Measurements from ENCODE around the gene REG1A. TPM values are rescaled to one million over a fixed set of nuclear protein-coding genes. Genes with fewer than 3 reads are reported as not detected.

Gene REG1A
- total and polyA plus RNA-seq, 8 donors = not detected

- ATAC-seq = no peak
- no peaks in the 10 kb centered on the region for H3K4me1 ChIP-seq
- intact Hi-C loops (cut with DNase I) = no loop called here
- no peaks in the 10 kb centered on the region for H3K27me3 ChIP-seq
- TF ChIP-seq, protein P1, sequence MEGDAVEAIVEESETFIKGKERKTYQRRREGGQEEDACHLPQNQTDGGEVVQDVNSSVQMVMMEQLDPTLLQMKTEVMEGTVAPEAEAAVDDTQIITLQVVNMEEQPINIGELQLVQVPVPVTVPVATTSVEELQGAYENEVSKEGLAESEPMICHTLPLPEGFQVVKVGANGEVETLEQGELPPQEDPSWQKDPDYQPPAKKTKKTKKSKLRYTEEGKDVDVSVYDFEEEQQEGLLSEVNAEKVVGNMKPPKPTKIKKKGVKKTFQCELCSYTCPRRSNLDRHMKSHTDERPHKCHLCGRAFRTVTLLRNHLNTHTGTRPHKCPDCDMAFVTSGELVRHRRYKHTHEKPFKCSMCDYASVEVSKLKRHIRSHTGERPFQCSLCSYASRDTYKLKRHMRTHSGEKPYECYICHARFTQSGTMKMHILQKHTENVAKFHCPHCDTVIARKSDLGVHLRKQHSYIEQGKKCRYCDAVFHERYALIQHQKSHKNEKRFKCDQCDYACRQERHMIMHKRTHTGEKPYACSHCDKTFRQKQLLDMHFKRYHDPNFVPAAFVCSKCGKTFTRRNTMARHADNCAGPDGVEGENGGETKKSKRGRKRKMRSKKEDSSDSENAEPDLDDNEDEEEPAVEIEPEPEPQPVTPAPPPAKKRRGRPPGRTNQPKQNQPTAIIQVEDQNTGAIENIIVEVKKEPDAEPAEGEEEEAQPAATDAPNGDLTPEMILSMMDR (IDR thresholded peaks at IDR 0.05) = no peak
- no peaks in the 10 kb centered on the region for H3K9me3 ChIP-seq
- H3K36me3 ChIP-seq = no peaks in the 10 kb centered on the region
- no peak overlapping the region for H3K4me3 ChIP-seq
- no peak overlapping the region for H3K27ac ChIP-seq
- no peak for DNase-seq
These were observed 34.9 kb upstream of the REG1A start for GRCh38 chr2:79085382-79085781.

DNA sequence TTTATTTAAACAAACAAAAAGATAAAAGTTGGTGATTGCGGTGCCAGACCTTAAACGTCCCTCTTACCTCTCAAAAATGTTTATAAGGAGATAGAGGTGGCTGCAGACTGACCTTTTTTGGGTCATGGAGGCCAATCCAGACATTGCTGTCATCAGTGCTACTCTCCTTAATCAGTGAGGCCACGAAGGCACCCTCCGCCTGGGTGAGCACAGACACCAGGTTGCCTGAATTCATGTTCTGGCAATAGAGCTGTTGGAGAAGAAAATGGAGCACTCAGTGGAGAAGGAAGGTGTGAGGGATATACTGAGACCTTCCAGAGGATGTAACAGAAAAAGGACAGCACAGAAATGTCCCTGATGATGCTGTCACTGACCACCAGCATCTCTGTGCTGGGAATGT is 34.0 kb upstream of the REG1A start:
- TF ChIP-seq, protein P1 (IDR thresholded peaks at IDR 0.05) = no peak
- H3K4me3 ChIP-seq = no peak overlapping the region
- H3K27me3 ChIP-seq = no peaks in the 10 kb centered on the region

GRCh38 chr2:79087785-79088364 is 32.4 kb upstream of the REG1A start, which contains the start of gene REG1B:
Gene REG1B, minus strand, starts transcription at chr2:79087993. Its CDS starts 381 bp downstream, at chr2:79087612.
- Histone ChIP-seq H3K9me3 (peaks cover 0 to 5% of the 10 kb centered on the region in 2 donors), H3K36me3 (no peaks in the 10 kb centered on the region), H3K27me3 (no peaks in the 10 kb centered on the region), H3K4me1 (no peaks in the 10 kb centered on the region), H3K27ac (no peak within 1 kb of the TSS), H3K4me3 (no peak within 1 kb of the TSS)
- TF ChIP-seq, protein P1 (IDR thresholded peaks at IDR 0.05) = no peak
- DNase-seq = no peak
- intact Hi-C loops (cut with DNase I) = no loop called here
- no peak for ATAC-seq

More for the DNA sequence above, 34.0 kb upstream of the REG1A start:
- DNase-seq = no peak
- Histone ChIP-seq H3K9me3 (peaks cover 0 to 5% of the 10 kb centered on the region in 2 donors), H3K4me1 (no peaks in the 10 kb centered on the region), H3K27ac (no peak overlapping the region), H3K36me3 (no peaks in the 10 kb centered on the region)
- intact Hi-C loops (cut with DNase I) = no loop called here
- ATAC-seq = no peak

DNA sequence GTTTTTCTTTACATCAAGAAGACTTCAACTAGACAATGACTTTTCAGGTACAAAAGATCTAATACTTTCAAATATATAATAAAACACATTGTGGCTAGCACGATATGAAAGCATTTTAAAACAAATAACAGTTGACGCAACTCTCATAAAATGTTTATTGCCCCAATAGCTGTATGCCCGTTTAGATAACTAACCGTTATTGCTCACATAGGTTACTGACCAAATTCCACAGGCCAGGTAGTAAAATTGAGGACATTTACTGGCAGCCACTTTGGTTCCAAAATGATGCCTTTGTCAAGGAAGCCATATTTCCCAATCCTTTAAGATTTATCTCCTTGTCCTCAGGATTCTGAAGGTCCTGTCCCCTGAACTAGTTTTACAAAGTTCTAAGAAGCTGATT is 29.6 kb upstream of the REG1A start:
- Histone ChIP-seq H3K27me3 (no peaks in the 10 kb centered on the region), H3K27ac (no peak overlapping the region), H3K4me1 (no peaks in the 10 kb centered on the region), H3K9me3 (peaks cover 0 to 8% of the 10 kb centered on the region in 2 donors), H3K4me3 (no peak overlapping the region), H3K36me3 (no peaks in the 10 kb centered on the region)
- TF ChIP-seq, protein P1 (IDR thresholded peaks at IDR 0.05) = no peak
- no peak for DNase-seq
- intact Hi-C loops (cut with DNase I) = no loop called here
- no peak for ATAC-seq

GRCh38 chr2:79097843-79098242 is 22.4 kb upstream of the REG1A start:
- no peaks in the 10 kb centered on the region for H3K4me1 ChIP-seq
- H3K27me3 ChIP-seq = no peaks in the 10 kb centered on the region
- no peak overlapping the region for H3K27ac ChIP-seq
- intact Hi-C loops (cut with DNase I) = no loop called here
- H3K4me3 ChIP-seq = no peak overlapping the region
- H3K36me3 ChIP-seq = no peaks in the 10 kb centered on the region
- peaks cover 0 to 17% of the 10 kb centered on the region in 2 donors for H3K9me3 ChIP-seq
- no peak for ATAC-seq
- DNase-seq = no peak
- TF ChIP-seq, protein P1 (IDR thresholded peaks at IDR 0.05) = no peak

Measured in left lung (tissue), 10 donors.